Activated naive CD4-positive, alpha-beta T cell treated with anti-CD3 and anti-CD28 coated beads, Interleukin-2, amount 50 U/mL, for 72 hours (primary cell): Measurements from ENCODE around the gene CPNE2. TPM values are rescaled to one million over a fixed set of nuclear protein-coding genes. Genes with fewer than 3 reads are reported as not detected.
"Not testable (repeated sequence)": the region's sequence is repeated elsewhere in the genome, so short reads cannot be mapped to it uniquely, and the experiment has no call there.

Experiments used
- ATAC-seq, 2 donors: fragments of 150-1000 bp; cut with Tn5 transposase; 2 replicates each; pipeline ENCODE4 v1.10.0; 2021; ENCODE audit warnings: mild to moderate bottlenecking in 2 of 2, moderate library complexity in 2 of 2
- DNase-seq, 2 donors: peaks; one replicate each; pipeline ENCODE4 v3.0.0; 2021 to 2022; ENCODE audit warnings: low spot score in 2 of 2
- H3K27ac Mint-ChIP-seq, 2 donors: one replicate each; pipeline ENCODE4 v1.8.0; 2022; ENCODE audit warnings: mild to moderate bottlenecking in 2 of 2, mixed read lengths in 2 of 2
- H3K36me3 Mint-ChIP-seq, 2 donors: one replicate each; pipeline ENCODE4 v1.8.0; 2022; ENCODE audit warnings: mixed read lengths in 2 of 2
- H3K9me3 Mint-ChIP-seq, 2 donors: one replicate each; pipeline ENCODE4 v1.8.0; 2022; ENCODE audit warnings: mixed read lengths in 2 of 2
- total RNA-seq, 2 donors: library from RNA; stranded (reverse); gene quantifications; one replicate each; pipeline ENCODE4 v1.2.3, GENCODE V29; 2022

The CPNE2 gene
- total RNA-seq, 2 donors from 2014 or later, result 5.1 to 11.5 TPM

DNA sequence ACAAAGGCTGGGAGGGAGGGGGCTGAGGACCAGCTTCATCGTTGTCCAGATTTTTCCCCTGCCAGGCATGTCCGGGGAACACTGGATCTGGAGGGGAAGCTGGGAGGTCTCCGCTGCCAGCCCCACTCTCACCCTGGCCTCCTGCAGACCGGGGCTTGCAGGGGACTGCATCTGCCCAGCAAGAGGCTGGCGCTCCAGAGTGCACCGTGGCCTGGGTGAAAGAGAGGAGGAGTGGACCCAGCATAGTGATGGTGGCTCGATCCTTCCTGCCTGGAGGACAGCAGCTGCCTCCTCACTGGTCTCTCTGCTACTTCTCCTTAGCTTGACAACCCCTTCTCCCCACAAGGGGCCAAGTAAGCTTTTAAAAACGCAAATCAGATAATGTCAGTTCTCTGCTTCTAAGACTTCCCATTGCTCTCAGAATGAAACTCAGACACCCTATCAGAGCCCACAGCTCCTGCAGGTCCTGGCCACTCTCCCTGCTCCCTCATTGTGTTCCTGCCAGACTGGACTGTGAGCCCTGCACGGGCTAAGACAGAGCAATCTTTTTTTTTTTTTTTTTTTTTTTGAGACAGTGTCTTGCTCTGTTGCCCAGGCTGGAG lies 15.0 kb downstream of the CPNE2 start:
- DNase-seq (no peak), ATAC-seq (no peak)
- Mint-ChIP-seq H3K27ac (peak overlapping the region; percentile 16 to 20), H3K36me3 (no peaks in the 10 kb centered on the region), H3K9me3 (no peaks in the 10 kb centered on the region)

DNA sequence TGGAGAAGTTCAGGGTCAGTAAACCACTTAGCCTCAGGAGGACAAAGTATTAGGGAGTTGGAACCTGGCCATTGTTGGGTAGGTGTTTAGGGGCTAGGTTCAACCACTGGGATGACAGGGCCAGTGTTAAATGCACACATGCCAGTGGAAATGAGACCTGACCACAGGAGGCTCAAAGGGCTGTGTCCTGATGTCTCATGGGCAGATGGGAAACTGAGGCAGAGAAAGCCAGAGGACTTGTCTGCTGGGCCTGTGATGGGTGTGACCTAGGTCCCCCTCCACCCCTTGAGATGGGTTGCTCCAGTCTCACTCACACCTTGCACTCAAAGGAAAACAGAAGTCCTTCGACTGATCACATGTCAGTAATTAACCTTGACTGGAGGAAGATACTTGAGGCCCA lies 16.0 kb downstream of the CPNE2 start:
- H3K36me3 Mint-ChIP-seq, result no peaks in the 10 kb centered on the region
- no peaks in the 10 kb centered on the region for H3K9me3 Mint-ChIP-seq
- no peak overlapping the region for H3K27ac Mint-ChIP-seq
- ATAC-seq (no peak), DNase-seq (no peak)

DNA sequence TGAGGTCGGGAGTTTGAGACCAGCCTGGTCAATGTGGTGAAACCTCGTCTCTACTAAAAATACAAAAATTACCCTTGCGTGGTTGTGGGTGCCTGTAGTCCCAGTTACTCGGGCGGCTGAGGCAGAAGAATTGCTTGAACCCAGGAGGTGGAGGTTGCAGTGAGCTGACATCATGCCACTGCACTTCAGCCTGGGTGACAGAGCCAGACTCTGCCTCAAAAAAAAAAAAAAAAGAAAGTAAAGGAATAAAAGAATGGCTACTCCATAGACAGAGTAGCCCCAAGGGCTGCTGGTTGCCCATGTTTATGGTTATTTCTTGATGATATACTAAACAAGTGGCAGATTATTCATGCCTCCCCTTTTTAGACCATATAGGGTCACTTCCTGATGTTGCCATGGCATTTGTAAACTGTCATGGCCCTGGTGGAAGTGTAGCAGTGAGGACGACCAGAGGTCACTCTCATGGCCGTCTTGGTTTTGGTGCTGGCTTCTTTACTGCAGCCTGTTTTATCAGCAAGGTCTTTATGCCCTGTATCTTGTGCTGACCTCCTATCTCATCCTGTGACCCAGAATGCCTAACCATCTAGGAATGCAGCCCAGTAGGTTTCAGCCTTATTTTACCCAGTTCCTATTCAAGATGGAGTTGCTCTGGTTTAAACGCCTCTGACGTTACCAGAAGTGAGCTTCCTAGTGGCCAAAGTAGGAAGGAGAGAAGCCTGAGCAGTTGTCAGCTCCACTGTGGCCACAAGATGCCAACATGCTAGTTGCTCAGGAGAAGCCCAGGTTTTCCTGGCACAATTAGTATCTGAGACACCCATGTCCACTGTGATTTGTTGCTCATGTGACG lies 17.1 kb downstream of the CPNE2 start:
- DNase-seq, ATAC-seq, H3K9me3 Mint-ChIP-seq, H3K36me3 Mint-ChIP-seq, H3K27ac Mint-ChIP-seq: not testable (repeated sequence)

DNA sequence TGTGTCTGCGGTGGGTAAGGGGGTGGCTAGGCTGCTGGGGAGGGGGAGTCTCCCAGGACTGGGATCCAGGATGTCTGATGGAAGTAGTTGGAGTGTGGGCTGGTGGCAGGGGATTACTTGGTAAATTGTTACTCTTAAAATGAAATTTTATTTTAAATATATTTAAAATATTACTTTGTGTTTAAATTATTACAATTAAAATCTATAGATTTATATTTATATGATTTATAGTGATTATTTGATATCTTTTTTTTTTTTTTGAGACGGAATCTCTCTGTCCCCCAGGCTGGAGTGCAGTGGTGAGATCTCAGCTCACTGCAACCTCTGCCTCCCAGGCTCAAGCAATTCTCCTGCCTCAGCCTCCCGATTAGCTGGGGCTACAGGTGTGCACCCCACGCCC lies 18.6 kb downstream of the CPNE2 start:
- Mint-ChIP-seq H3K9me3 (no peaks in the 10 kb centered on the region), H3K27ac (no peak overlapping the region), H3K36me3 (no peaks in the 10 kb centered on the region)
- DNase-seq (no peak), ATAC-seq (no peak)

DNA sequence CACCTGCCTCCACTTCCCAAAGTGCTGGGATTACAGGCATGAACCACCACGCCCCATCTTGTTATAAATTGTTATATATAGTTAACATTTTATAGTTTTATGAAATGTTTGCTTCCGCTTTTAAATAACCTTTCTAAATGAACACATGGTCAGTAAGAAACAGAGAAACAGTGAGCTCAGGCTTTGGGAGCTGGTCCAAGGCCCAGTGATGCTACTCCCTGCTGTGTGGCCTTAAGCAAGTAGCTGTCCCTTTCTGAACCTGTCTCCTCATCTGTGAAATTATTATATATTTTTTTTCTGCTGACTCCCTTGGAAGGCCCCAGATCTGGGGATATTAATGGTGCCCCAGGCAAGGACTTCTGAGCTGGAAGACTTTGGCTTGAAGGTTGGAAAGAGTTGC lies 19.0 kb downstream of the CPNE2 start:
- Mint-ChIP-seq H3K27ac (no peak overlapping the region), H3K9me3 (no peaks in the 10 kb centered on the region), H3K36me3 (no peaks in the 10 kb centered on the region)
- DNase-seq (no peak), ATAC-seq (no peak)

DNA sequence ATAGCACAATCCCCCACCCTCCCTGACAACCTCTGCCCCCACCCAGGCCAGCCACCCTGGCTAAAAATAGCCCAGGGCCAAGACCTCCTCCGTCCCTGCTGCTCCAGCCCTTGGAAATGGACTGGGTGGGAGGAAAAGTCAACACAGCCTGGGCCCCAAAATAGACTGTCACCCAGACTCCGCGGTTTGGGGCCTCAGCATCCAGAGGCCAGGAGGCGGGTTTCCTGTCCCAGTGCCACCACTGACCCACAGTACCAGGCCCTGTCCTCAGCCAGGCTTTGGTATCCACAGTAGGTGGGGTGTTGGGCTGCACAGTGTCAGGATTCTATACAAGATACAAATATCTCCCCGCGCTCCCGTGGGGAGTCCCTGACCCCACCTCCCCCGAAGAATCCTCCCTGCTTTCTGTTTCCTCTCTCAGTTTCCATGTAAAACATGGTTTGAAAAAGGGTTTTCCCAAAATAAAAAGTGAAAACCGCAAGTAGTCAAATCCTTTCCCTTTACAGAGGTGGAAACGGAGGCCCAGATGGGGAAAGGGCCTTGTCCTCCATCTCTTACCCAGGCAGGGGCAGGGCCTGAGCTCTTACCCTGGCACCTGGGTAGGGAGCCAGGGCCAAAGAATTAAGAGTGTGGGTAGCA lies 20.1 kb downstream of the CPNE2 start:
- ATAC-seq (peak in 1 of 2 donors; percentile 48), DNase-seq (no peak)
- Mint-ChIP-seq H3K36me3 (no peaks in the 10 kb centered on the region), H3K9me3 (no peaks in the 10 kb centered on the region), H3K27ac (peak overlapping the region; percentile 44 to 59)

DNA sequence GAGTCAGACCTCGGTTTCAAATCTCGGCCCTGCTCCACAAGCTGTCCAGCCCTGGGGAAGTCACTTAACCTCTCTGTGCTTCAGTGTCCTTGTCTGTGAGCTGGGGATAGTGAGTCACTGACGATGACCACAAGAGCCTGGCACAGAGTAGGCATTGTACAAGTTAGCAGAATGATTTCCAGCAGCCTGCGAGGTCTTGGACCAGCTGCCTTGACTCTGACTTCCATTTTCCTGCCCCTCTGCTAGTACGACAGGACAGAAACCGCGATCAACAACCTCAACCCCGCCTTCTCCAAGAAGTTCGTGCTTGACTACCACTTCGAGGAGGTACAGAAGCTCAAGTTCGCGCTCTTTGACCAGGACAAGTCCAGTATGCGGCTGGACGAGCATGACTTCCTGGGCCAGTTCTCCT lies 20.7 kb downstream of the CPNE2 start:
- no peaks in the 10 kb centered on the region for H3K9me3 Mint-ChIP-seq
- peak overlapping the region; percentile 44 to 59 for H3K27ac Mint-ChIP-seq
- peak in 1 of 2 donors; percentile 81 for ATAC-seq
- DNase-seq, result no peak
- no peaks in the 10 kb centered on the region for H3K36me3 Mint-ChIP-seq

DNA sequence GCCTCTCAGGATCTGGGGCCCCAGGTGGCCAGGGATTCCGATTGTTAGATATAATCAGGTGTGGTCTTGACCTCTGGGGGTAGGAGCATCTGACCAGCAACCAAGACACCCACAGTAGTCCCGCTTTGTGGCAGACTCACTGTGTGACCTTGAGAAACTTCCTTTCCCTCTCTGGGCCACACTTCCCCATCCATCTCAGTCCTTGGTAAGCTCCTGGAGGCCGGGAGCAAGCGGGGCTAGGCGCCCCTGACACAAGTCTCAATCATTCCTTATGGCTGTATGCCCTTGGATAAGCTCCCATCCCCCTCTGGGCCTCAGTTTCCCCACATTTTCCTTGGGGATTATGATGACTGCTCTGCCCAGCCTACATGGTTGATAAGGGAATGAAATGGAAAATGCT lies 21.3 kb downstream of the CPNE2 start:
- H3K27ac Mint-ChIP-seq, result peak overlapping the region in 1 of 2 donors; percentile 59
- H3K9me3 Mint-ChIP-seq, result no peaks in the 10 kb centered on the region
- DNase-seq (no peak), ATAC-seq (no peak)
- no peaks in the 10 kb centered on the region for H3K36me3 Mint-ChIP-seq

DNA sequence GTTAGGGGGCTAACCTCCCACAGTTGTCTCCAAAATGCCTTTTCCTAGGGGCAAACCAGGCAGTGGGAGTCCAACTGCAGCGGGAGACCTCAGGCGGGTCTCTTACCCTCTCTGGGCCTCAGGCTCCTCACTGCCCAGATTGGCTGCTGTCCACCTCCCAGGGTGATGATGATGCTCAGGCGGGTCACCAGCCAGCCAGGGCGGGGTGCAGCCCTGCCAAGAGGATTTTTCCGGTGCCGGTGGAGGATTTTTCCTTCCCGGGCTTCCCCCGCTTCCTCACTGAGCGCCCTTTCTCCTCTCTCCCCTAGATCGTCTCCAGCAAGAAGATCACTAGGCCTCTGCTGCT lies 22.8 kb downstream of the CPNE2 start:
- Mint-ChIP-seq H3K27ac (no peak overlapping the region), H3K36me3 (no peaks in the 10 kb centered on the region), H3K9me3 (no peaks in the 10 kb centered on the region)
- ATAC-seq (no peak), DNase-seq (no peak)

DNA sequence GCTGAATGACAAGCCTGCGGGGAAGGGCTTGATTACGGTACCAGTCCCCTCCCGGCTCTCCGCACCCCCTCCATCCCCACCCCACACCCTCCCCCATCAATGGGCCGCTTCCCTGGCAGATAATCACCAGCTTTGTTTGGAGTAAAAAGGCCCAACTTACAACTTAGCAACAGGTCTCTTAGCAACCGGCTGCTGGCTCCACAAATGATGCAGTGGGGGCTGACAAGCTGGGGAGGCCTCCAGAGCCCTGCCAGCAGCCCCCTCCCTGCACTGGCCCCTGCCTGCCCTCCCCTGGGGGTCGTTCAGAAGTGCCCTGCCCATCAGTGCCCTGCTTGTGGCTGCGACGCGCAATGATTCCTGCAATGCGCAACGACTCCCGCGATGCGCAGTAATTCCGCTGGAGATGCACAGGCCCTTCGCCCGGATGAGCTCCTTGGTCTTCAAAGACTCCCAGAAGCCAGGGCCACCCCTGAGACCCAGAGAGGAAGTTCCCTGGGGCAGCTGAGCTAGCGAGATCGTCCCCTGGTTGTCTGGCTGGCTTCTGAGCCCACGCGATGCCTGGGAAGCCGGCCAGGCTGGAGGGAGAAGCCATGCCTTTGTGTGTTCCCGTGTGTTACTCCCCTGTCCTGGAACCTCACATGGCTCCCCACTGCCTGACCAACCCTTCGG lies 23.3 kb downstream of the CPNE2 start:
- peak overlapping the region in 1 of 2 donors; percentile 38 for H3K27ac Mint-ChIP-seq
- H3K36me3 Mint-ChIP-seq, result no peaks in the 10 kb centered on the region
- ATAC-seq (no peak), DNase-seq (no peak)
- H3K9me3 Mint-ChIP-seq, result no peaks in the 10 kb centered on the region

DNA sequence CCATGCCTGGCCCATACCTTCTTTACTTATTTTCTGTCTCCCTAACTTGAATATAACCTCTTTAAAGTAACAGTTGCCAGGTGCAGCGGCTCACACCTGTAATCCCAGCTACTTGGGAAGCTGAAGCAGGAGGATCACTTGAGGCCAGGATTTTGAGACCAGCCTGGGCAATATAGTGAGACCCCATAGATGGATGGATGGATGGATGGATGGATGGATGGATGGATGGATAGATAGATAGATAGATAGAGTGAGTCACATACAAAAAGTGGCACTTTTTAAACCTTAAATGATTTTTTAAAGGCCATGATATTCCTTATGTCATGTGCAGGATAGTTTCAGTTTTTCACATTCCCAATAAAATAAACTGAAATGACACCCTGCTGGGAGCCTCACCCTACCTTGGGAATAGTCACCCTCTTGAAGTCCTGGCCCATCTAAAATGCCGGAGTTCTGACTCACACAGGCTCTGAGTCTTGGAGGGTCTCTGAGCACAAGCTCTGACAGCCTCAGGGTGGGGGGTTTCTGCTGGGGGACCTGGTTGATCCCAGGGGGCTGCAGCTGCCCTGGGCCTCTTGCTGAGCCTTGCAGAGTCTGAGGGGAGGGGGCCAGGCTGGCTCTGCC lies 26.2 kb downstream of the CPNE2 start:
- no peaks in the 10 kb centered on the region for H3K36me3 Mint-ChIP-seq
- no peaks in the 10 kb centered on the region for H3K9me3 Mint-ChIP-seq

DNA sequence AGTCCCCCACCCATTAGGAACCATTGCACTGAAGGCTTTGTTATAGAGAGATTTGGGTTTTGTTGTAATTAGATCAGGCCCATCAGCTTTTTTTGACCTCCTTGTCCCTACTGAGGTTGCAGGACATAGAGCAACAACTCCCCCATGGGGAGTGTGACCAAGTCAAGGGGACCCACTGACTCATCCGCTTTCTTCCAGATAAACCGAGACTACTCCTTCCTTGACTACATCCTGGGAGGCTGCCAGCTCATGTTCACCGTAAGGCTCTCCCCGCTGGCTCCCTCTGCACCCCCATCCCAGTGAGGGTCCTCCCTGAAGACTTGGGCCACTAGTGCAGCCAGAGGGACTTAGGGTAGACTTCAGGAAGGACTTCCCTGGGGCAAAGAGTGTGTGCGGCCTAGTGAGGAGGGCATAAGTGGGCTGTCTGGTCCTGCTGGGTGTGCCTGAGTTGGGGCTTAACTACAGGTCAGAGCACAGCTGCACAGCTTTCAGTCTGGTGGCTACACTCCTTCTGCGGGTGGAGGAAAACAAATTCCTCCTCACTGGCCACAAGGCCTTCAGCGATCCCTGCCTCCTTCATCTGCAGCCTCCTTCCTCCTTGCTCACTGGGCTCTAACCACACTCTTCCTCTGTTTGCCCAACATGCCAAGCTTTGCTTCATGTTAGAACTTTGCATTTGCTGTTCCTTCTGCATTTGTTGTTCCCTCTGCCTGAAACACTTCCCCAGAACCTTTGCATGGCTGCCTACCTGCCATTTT lies 31.0 kb downstream of the CPNE2 start:
- no peaks in the 10 kb centered on the region for H3K36me3 Mint-ChIP-seq
- H3K27ac Mint-ChIP-seq, result peak overlapping the region; percentile 34 to 89
- DNase-seq (no peak), ATAC-seq (no peak)
- no peaks in the 10 kb centered on the region for H3K9me3 Mint-ChIP-seq

More for the DNA sequence above, 26.2 kb downstream of the CPNE2 start:
- no peak for ATAC-seq
- H3K27ac Mint-ChIP-seq, result peak overlapping the region in 1 of 2 donors; percentile 68
- DNase-seq, result no peak

DNA sequence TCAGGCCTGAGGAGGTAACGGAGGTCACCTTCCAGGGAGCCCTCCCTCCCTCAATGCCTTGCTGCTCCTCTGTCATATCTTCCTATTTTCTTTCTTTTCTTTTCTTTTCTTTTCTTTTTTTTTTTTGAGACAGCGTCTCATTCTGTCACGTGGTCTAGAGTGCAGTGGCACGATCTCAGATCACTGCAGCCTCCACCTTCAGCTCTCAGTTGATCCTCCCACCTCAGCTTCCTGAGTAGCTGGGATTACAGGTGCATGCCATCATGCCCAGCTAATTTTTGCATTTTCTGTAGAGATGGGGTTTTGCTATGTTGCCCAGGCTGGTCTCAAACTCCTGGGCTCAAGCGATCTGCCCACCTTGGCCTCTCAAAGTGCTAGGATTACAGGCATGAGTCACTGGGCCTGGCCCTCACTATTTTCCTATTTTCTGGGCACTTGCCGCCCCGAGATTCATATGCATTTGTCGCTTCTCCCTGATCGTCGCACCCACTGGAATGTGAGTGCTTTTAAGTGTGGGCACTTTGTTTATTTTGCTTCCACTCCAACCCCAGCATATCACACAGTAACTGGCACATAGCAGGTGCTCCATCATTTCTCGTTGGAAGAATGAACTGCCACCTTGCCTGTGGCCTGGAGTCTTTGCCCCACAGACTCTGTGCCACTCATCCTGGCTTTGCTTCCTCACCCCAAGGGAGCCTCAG lies 31.7 kb downstream of the CPNE2 start:
- no peak for DNase-seq
- H3K36me3 Mint-ChIP-seq, result no peaks in the 10 kb centered on the region
- ATAC-seq, result no peak
- peak overlapping the region; percentile 34 to 89 for H3K27ac Mint-ChIP-seq
- H3K9me3 Mint-ChIP-seq, result no peaks in the 10 kb centered on the region

DNA sequence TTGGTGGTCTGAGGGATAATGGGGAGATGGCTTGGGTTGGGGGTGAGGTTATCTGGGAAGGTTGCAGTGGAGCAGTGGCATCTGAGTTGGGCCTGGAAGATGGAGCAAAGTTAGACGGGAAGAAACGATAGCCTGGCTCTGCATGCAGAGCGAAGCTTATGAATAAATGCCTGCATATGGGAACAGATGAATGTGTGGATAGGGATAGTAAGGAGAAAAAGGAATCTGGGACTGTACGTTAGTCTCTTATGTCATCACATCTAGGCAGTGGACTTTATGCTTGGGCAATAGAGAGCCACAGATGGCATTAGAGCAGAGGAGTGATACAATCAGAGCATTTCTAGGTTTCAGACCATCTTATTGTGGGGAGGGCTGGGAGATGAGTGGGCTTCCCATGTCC lies 33.0 kb downstream of the CPNE2 start:
- ATAC-seq (no peak), DNase-seq (no peak)
- Mint-ChIP-seq H3K9me3 (no peaks in the 10 kb centered on the region), H3K36me3 (no peaks in the 10 kb centered on the region), H3K27ac (no peak overlapping the region)

DNA sequence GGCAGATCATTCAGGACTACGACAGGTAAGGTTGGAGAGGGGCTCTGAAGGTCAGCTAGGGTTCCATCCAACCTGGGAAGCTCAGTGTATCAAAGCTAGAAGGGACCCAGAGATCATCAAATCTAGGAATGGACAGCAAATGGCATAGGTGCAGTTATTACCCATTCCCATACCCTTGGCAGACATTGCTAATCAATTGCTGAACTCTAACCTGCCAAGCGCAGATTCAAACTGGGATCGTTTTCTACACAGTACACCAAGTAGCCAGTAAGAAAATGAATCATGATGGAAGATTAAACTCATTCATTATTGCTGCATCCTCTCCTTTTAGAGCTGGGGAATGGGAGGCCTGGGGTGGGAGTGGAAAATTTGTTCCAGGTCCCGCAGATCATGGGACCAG lies 33.6 kb downstream of the CPNE2 start:
- H3K36me3 Mint-ChIP-seq, result no peaks in the 10 kb centered on the region
- no peak for ATAC-seq
- peak overlapping the region in 1 of 2 donors; percentile 31 for H3K27ac Mint-ChIP-seq
- no peak for DNase-seq
- H3K9me3 Mint-ChIP-seq, result no peaks in the 10 kb centered on the region

DNA sequence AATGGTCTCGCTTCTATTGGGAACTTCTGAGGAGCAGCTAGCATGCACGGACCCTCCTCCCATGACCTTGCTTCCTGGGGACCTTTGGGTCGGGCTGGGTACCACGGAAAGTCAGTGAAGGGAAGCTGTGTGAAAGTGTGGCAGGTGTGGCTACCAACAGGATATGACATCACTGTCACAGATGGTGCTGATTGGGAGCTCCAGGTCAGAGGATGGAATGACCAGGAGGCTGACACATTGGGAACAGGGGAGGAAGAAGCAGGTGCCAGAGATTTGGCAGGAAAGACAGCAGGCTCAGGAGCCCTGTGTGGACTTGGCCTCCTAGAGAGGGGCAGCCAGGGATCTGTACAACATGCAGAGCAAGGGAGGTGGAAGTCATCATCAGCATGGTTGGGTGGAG lies 34.0 kb downstream of the CPNE2 start:
- Mint-ChIP-seq H3K36me3 (no peaks in the 10 kb centered on the region), H3K27ac (peak overlapping the region in 1 of 2 donors; percentile 31), H3K9me3 (no peaks in the 10 kb centered on the region)
- ATAC-seq (no peak), DNase-seq (no peak)
